ENCODE results near the gene CYTH3. TPM values are rescaled to one million over a fixed set of nuclear protein-coding genes. Genes with fewer than 3 reads are reported as not detected.

The CYTH3 gene
- total RNA-seq, 4 donors from 2014 or later: 14.6 to 47.4 (median 22.8) TPM

DNA sequence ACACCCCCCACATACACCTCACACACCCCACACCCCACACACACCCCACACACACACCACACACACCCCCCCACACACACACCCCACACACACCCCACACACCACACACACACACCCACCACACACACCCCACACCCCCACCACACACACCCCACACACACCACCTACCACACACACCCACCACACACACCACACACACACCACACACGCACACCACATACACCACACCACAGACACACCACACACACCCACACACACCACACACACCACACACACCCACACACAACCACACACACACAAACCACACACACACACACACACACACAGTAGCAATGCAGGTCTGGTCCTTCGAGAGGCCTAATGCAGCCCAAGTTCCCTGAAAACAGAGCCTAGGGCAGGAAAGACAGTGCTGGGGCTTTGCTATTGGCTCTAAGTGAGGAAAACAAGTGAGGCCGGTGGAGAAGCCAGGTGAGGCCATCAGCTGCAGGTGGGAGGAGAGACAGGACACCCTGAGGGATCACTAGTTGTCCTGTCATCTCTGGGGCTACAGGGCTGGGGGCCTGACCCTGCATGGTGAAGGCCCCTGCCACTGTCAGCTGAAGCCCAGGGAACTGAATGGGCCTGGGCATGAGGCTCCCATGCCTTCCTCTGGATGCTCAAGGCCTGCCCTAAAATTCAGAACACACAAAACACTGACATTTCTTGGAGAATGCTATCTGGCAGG lies 92.6 kb downstream of the CYTH3 start:
- Histone ChIP-seq H3K9me3 (no peaks in the 10 kb centered on the region), H3K27me3 (no peaks in the 10 kb centered on the region), H3K36me3 (no peaks in the 10 kb centered on the region), H3K27ac (no peak overlapping the region), H3K4me1 (no peaks in the 10 kb centered on the region), H3K4me3 (no peak overlapping the region)
- intact Hi-C loops (cut with DNase I; ENCODE audit: low total_unique reads): no loop called here
- TF ChIP-seq, protein P1, sequence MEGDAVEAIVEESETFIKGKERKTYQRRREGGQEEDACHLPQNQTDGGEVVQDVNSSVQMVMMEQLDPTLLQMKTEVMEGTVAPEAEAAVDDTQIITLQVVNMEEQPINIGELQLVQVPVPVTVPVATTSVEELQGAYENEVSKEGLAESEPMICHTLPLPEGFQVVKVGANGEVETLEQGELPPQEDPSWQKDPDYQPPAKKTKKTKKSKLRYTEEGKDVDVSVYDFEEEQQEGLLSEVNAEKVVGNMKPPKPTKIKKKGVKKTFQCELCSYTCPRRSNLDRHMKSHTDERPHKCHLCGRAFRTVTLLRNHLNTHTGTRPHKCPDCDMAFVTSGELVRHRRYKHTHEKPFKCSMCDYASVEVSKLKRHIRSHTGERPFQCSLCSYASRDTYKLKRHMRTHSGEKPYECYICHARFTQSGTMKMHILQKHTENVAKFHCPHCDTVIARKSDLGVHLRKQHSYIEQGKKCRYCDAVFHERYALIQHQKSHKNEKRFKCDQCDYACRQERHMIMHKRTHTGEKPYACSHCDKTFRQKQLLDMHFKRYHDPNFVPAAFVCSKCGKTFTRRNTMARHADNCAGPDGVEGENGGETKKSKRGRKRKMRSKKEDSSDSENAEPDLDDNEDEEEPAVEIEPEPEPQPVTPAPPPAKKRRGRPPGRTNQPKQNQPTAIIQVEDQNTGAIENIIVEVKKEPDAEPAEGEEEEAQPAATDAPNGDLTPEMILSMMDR (IDR thresholded peaks at IDR 0.05): no peak
- no peak for DNase-seq

DNA sequence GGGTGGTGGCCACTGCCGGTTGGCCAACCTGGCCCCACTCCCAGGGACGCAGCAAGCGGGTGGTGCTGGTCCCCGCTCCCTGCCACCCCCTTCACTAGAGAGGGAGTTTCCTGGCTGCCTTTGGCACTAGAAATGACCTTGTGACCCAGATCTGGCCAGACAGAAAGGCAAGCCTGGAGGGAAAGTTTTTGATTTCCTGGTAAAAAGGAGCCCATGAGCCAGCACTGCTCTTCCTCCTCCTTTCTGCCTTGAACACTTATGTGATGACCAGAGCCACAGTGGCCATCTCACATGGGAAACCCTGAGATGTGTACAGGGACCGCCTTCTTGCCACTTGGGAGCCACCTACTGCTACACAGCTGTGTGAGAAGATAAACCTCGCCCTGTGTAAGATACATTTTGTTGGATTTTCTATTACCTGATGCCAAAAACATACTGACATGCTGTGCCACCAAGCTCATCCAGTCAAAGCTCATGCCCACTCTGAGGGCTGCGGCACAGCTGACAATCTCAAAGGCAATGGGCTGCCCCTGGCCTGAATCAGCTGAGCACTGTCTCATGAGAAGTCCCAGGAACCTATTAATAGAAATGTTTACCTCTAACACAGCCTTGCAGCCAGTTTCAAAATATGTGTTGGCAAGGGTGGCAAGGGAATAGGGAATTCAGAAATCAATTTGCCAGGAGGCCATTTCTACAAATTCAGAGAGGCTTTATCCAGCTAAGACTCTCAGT lies 94.0 kb downstream of the CYTH3 start:
- Histone ChIP-seq H3K9me3 (no peaks in the 10 kb centered on the region), H3K36me3 (no peaks in the 10 kb centered on the region), H3K27ac (no peak overlapping the region), H3K4me3 (no peak overlapping the region), H3K4me1 (no peaks in the 10 kb centered on the region), H3K27me3 (no peaks in the 10 kb centered on the region)
- DNase-seq: no peak
- intact Hi-C loops (cut with DNase I; ENCODE audit: low total_unique reads): no loop called here
- TF ChIP-seq, protein P1 (IDR thresholded peaks at IDR 0.05): no peak
- TF ChIP-seq POLR2A (IDR thresholded peaks at IDR 0.05): no peak

DNA sequence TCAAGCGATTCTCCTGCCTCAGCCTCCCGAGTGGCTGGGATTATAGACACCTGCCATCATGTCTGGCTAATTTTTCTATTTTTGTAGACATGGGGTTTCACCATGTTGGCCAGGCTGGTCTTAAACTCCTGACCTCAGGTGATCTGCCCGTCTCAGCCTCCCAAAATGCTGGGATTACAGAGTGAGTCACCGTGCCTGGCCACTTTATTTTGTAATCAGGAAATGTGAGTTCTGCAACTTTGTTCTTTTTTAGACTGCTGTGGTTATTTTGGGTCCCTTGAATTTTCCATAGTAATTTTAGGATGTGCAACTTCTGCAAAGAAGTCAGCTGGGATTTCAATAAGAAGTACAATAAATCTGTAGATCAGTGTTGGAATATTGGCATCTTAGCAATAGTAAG lies 96.8 kb downstream of the CYTH3 start:
- TF ChIP-seq, protein P1 (IDR thresholded peaks at IDR 0.05): no peak
- no peak for TF ChIP-seq POLR2A (IDR thresholded peaks at IDR 0.05)
- Histone ChIP-seq H3K36me3 (no peaks in the 10 kb centered on the region), H3K27ac (no peak overlapping the region), H3K4me1 (no peaks in the 10 kb centered on the region), H3K27me3 (no peaks in the 10 kb centered on the region), H3K4me3 (no peak overlapping the region), H3K9me3 (no peaks in the 10 kb centered on the region)
- intact Hi-C loops (cut with DNase I; ENCODE audit: low total_unique reads): no loop called here
- DNase-seq: no peak

DNA sequence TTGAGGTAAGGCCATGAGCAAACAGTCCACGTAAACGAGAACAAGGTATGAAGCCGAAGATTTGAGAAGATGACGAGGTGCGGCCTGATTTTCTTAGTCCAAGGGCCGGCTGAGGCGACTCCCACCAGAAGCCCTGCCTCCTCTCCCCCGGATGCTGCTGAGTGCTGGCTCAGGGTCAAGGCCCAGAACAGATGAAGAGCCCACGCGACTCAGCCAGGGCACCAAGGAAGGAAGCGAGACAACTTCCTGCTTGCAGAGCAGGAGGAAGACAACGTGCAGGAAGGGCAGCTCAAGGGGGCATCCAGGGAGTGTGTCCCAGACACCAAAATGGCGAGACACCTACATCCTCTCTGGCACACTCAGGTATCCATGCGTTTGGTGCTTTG lies 99.5 kb downstream of the CYTH3 start:
- no peak for DNase-seq
- intact Hi-C loops (cut with DNase I; ENCODE audit: low total_unique reads): no loop called here
- Histone ChIP-seq H3K4me3 (no peak overlapping the region), H3K27me3 (no peaks in the 10 kb centered on the region), H3K4me1 (no peaks in the 10 kb centered on the region), H3K36me3 (no peaks in the 10 kb centered on the region), H3K9me3 (no peaks in the 10 kb centered on the region), H3K27ac (no peak overlapping the region)
- TF ChIP-seq POLR2A (IDR thresholded peaks at IDR 0.05): no peak
- TF ChIP-seq, protein P1 (IDR thresholded peaks at IDR 0.05): no peak

DNA sequence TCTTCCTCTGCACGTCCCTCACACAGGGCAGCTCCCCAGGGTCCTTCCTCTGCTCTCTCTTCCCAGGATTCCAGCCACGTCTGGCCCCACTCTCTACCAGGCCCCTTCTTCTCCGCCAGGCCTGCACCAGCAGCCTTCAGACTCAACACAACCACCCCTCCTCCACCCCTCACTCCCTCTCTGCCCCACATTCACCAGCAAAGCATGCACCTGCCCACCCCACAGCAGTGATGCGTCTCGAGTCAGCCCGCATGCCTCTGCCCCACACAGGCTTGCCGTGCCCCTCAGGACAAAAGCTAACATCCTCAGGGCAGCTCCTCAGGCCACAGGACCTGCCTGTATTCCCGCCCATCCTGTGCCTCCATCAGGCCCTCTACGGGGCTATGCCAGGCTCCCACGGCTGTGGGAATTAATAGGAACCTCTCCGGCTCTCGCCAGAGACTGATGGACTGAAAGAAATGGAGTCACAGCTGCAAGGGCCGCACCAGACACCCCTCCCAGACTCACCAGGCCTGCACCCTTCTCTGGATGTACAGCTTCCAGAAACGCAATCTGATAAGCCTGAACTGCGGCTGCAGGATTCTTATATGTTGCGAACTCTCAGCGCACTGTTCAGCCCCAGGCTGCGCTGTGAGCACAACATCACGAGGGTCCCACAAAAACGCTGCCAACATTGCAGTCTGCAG lies 100.1 kb downstream of the CYTH3 start:
- H3K4me1 ChIP-seq: no peaks in the 10 kb centered on the region
- no peak overlapping the region for H3K27ac ChIP-seq
- H3K27me3 ChIP-seq: no peaks in the 10 kb centered on the region
- TF ChIP-seq, protein P1 (IDR thresholded peaks at IDR 0.05): no peak
- TF ChIP-seq POLR2A (IDR thresholded peaks at IDR 0.05): no peak
- no peaks in the 10 kb centered on the region for H3K9me3 ChIP-seq
- DNase-seq: no peak
- H3K36me3 ChIP-seq: no peaks in the 10 kb centered on the region
- intact Hi-C loops (cut with DNase I; ENCODE audit: low total_unique reads): no loop called here
- H3K4me3 ChIP-seq: no peak overlapping the region
